ENCODE data around the gene GABARAPL2.

GABARAPL2 gene

DNA sequence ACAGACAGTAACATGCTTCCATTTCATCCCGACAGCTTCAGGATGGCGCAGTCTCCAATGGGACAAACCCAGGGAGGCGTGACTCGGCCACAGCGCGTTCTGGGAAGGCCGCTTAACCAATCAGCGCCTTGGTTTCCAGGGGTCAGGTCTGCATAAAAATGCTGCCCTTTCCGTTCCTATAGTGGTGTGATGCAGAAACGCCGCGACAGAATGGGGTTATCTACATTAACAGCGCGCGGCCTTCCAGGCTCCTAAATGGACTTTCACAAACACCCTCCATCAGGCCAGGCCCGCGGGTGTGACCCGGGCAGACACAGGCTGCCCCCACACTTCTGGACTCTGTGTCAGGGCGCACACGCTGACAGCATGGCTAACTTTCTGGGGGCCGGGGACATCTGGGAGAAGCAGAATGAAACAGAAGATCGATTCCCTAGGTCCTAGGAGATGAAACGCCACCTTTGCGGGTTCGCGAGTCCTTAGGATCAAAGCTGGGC, 10.9 kb upstream of the GABARAPL2 start:
- DNase-seq: peak in 1 of 2 donors; percentile 3

- DNase-seq: peak; percentile 96 to 98
Measured at GRCh38 chr16:75555707-75556430, 10.3 kb upstream of the GABARAPL2 start, which contains the start of gene TMEM231. TSS of gene TMEM231 (minus strand) at chr16:75556252. CDS start at chr16:75556209, 43 bp downstream.

- DNase-seq: no peak
Measured at GRCh38 chr16:75556431-75556950, 9.7 kb upstream of the GABARAPL2 start.

DNA sequence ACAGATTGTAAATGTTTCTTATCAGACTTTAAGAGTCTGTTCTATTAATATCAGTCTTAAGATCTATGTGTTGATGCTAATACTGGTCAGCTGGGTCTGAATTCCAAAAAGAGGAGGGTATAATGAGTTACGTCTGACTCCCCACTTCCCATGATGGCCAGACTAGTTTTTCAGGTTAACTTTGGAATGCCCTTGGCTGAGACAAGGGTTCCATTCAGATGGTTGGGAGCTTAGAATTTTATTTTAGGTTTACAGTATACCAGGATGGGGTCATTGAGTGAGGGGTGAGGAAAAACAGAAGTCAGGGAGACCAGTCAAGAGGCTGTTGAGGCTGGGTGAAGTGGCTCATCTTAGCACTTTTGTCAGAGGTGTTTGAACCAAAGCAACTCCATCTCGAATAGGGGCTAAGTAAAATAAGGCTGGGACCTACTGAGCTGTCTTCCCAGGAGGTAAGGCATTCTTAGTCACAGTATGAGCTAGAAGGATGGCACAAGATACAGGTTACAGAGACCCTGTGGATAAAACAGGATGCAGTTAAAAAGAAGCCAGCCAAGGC, 7.3 kb upstream of the GABARAPL2 start:
- no peak for DNase-seq

- no peak for DNase-seq
Measured at GRCh38 chr16:75559564-75560372, 6.4 kb upstream of the GABARAPL2 start.

DNA sequence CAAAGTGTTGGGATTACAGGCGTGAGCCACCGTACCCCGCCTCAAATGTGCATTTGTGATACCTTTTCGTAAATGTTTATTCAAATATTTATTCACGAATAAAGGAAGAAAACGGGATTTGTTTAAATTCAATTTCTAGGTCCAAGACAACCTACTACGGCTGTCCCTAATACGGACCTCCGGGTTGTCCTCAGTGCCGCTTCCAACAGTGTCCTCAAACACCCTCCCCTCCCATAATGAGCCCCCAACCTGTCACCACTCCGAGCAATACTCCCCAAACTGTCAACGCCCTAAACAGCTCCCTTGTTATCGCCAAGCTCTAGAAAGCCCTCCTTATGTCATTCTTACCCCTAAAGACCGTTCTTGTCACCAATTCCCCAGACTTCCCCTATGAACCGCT, 539 bp upstream of the GABARAPL2 start:
- no peak for DNase-seq

DNA sequence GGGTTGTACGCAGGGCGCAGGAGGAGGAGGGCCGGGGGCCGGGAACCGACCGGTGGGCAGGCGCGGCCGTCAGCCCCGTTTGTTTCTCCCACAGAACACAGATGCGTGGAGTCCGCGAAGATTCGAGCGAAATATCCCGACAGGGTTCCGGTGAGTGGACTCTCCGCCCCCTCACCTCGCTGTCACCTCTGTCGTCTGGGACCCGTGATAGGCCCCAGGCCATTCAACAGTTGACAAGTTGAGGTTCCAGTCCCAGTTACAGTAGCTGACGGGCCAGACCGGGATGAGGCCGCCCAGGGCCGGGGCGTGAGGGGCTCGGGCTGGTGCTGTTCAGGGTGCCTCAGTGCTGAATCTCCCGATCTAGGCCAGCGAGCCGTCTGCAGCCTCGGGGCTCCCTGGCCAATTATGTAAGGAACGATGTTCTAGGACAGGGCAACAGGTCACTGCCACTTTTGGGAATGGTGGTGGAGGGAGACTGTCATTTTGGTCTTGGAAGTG, 628 bp downstream of the GABARAPL2 start:
- peak in 1 of 2 donors; percentile 6 for DNase-seq

GRCh38 chr16:75567911-75568310, 1.7 kb downstream of the GABARAPL2 start:
- no peak for DNase-seq

- DNase-seq: no peak
Measured at GRCh38 chr16:75570396-75571065, 4.4 kb downstream of the GABARAPL2 start.

- DNase-seq: no peak
Measured at GRCh38 chr16:75572864-75573542, 6.8 kb downstream of the GABARAPL2 start.

- DNase-seq: no peak
Measured at GRCh38 chr16:75573955-75574354, 7.8 kb downstream of the GABARAPL2 start.

- DNase-seq: no peak
Measured at GRCh38 chr16:75575958-75576357, 9.8 kb downstream of the GABARAPL2 start.

- no peak for DNase-seq
Measured at GRCh38 chr16:75576384-75576811, 10.2 kb downstream of the GABARAPL2 start.

GRCh38 chr16:75578212-75578611, 12.0 kb downstream of the GABARAPL2 start:
- DNase-seq: no peak

DNA sequence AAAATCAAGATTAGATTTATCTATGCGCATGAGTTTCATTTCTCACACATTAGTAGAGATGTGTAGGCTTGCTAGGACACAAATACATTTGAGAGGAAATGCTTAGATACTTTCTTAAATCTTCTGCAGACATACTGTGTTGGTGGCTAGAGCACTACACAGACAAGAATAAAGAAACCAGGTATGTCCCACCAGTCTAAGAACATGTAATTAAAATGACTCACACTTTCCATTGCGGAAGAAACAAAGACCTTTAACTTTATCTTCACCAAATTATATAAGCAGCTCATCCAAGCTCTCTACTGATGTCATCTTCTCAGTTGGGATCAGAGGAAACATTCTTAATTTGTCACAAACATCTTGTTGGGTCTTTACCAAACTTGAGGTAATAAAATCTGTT, 12.5 kb downstream of the GABARAPL2 start:
- no peak for DNase-seq

GRCh38 chr16:75579281-75579834, 13.2 kb downstream of the GABARAPL2 start:
- DNase-seq: no peak

DNA sequence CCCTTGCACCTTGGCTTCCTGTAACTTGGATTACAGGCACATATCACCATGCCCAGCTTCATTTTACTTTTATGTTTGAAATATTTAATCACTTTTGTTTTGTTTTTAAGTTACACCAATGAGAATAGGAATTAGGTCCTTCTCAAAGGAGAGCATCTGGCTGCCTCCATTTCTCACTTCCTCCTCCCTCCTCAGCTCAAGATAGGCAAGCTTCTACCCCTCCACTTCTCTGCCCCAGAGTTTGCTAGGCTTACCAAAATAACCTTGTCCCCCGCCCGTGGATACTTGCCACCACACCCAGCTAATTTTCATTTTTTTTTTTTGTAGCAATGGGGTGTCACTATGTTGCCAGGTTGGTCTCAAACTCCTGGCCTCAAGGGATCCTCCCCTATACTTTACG, 17.9 kb downstream of the GABARAPL2 start:
- no peak for DNase-seq

DNA sequence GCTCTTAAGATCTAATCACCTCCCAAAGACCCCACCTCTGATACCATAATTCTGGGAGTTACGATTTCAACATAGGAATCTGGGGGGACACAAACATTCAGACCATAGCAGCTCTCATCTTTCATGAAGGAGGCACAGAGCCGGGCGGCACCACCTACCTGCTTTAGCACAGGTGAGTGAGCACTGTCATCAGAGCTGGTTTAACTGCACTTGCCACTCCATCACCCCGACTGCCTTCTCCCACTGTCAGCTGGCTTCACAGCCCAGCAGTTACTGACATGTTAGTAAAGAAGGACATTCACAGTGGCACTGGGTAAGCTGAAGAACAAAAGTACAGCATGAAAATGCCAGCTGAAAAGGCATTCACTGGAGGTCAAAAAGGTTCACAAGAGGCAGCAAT, 22.5 kb downstream of the GABARAPL2 start:
- no peak for DNase-seq

DNA sequence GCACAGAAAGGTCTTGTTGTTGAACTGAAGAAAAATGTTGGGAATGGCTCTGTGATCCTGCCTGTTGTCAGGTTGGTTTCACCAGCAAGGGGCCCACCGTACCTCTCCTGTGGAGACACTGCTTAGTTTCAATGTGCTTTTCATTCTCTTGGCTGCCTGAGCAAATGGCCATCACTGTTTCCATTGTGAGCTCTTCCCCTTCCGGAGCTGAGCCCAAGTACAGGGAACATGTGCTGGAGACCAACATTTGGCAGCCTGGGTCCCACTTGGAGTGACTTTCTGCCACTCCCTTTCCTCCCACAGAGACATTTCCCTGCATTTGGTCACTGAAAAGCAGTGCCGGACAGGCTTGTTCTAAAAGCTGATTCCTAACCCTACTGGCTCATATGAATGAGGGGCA, 23.1 kb downstream of the GABARAPL2 start:
- no peak for DNase-seq

DNA sequence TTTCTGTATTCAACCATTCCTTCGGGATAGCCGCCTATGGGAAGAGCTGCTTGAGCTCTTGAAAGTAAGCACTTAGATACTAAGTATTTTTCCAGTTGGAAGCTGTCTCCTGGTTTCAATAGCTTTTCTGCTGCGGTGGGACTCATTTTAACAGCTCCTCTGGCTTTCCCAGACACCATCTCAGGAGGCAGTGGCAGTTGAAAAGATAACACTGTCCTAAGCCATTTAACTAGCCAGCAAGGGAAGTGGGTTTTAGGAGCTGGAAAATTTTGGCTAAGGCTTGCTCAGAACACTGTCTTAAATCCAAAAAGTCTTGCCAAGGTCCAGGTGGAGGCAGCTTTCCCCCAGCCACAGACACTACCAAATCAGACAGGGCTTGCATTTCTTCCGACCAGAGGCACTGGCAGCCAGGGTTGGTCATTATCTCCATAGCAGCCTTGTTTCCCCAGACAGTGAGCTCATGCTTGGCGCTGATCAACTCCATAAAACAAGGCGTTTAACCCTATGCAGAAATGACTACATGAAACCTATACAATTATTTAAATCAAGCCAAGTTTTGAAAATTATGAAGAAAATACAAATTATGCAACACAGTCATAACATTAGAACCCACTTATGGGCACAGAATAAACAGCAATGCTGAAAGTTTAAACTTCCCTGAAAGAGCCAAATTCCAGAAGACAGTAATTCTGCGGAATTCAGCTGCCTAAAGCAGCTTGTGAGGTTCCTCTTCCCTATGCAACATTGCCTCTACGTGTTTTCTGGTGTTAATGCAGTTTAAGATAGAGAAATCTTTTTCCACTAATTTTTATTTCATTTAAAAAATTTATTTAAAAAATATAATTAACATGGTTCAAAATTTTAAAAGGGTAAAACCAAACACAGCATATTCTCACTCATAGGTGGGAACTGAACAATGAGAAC, 25.0 kb downstream of the GABARAPL2 start:
- no peak for DNase-seq
